Measurements from ENCODE around the gene ZNF362.
"Not testable (repeated sequence)": the region's sequence is repeated elsewhere in the genome, so short reads cannot be mapped to it uniquely, and the experiment has no call there.

Gene ZNF362

GRCh38 chr1:33288976-33289857 lies 32.9 kb downstream of the ZNF362 start:
- DNase-seq = no peak

- no peak for DNase-seq
These were observed 33.5 kb downstream of the ZNF362 start for GRCh38 chr1:33289858-33290154.

DNA sequence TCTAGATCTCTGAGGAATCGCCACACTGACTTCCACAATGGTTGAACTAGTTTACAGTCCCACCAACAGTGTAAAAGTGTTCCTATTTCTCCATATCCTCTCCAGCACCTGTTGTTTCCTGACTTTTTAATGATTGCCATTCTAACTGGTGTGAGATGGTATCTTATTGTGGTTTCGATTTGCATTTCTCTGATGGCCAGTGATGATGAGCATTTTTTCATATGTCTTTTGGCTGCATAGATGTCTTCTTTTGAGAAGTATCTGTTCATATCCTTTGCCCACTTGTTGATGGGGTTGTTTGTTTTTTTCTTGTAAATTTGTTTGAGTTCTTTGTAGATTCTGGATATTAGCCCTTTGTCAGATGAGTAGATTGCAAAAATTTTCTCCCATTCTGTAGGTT lies 34.3 kb downstream of the ZNF362 start:
- not testable (repeated sequence) for DNase-seq

DNA sequence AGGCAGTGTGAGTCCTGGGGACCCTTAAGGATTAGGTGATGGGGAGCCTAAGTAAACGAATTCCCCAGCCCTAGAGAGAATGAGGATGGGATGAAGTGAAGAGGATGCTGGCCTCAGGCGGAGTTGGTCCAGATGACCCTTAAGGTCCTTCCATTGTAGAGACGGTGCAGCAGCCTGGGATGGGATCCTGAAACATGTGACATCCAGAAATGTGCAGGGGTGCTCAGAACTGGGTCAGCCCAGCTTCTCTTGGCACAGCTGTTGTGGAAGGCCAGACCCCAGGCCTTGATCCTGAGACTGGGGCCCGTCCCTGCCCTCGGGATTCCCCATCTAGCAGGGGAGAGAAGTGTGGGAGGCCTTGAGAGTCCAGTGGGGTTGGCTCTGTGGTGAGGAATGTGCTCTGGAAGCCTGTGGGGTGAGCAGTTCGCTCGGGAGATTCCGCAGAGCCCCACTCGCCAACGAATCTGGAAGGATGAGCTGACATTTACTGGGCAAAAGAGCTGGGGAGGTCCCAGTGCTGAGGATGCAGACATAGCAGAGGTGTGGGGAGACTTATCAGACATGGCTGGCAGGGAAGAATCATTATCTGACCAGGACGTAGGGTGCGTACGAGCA lies 36.5 kb downstream of the ZNF362 start:
- DNase-seq = no peak

DNA sequence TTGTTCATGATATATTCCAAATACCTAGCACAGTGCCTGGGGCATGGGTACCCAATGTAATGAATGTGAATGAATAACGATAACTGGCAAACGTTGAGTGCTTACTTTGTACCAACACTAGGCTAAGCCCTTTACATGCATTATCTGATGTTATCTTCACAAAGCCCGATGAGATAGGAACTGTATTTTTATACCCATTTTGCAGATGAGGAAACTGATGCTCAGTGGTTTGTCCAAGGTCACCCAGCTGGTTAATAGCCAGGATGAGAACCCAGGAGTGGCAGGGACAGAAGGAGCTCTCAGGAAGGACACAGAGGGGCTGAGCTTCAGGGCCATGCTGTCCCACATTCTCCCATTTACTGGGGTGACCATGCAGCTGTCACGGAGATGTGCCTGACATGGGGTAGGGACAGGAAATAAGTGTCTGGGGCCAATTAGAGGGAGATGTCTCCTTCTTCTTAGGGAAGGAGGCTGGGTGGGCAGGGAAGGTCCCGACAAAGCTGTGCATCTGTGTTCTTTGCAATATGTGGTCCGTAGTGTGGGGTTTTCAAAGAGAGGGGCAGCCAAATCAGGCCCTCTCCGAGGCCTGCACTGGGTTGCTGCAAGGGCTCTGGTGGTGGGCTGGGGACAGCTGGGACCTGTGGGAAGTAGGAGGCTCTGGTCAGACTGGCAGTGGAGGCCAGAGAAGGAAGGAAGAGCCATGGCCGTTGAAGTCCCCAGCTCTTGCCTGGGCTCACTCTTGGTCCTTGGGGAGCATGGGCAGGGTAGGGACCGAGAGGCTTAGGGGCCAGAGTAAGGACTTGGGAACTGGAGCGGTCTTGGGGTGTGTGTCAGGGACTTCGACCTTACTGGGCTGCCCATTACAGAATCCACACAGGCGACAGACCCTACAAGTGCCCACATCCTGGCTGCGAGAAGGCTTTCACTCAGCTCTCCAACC lies 38.0 kb downstream of the ZNF362 start:
- DNase-seq = no peak

- DNase-seq = no peak
These were observed 38.7 kb downstream of the ZNF362 start for GRCh38 chr1:33295023-33295422.

GRCh38 chr1:33295450-33296081 lies 39.3 kb downstream of the ZNF362 start:
- peak; percentile 9 for DNase-seq

GRCh38 chr1:33296082-33296458 lies 39.8 kb downstream of the ZNF362 start:
- no peak for DNase-seq

DNA sequence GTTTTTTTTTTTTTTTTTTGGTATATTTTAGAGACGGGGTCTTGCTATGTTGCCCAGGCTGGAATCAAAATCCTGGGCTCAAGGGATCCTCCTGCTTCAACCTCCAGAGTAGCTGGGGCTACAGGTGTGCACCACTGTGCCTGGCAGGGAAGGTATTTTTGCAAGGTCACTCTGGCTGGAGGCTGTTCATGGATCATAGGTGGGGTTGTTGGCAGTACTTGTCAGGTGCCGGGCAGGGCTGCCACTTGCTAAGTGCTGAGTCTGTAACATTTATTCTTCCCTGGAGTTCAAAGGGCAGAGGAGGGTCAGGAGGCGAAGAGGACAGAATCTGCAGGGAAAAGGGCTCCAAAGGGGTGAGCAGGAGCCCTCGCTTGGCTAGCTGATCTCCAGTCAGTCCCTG lies 40.5 kb downstream of the ZNF362 start:
- no peak for DNase-seq

DNA sequence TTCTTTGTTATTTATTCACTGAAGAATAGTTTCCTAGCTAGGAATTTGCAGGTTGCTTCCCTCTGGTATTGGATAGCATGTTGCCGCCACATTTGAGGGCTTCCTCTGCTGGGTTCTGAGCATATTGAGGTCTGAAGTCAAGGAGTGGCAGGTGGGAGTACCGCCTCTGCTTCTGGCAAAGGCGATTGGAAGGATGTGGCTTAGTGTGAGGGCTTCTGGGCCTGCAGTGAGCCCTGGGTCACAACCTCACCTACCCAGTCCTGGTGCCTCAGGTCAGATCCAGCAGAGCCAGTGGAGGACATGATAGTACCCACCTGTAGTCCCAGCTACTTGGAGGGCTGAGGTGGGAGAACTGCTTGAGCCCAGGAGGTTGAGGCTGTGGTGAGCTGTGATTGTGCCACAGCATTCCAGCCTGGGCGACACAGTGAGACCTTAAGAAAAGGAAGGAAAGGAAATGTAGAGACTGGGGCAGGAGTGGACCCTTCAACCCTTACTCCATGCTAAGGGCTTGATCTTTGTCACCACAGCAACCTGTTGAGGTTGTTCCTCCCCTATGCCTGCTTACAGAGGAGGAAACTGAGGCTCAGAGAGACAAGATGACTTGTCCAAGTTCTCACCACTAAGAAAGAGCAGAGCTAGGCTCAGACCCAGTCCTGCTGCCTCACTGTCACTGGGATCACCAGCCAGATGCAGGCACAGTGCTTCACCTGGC lies 41.8 kb downstream of the ZNF362 start:
- no peak for DNase-seq

- no peak for DNase-seq
These were observed 42.5 kb downstream of the ZNF362 start for GRCh38 chr1:33298623-33299277.

GRCh38 chr1:33299461-33300155 lies 43.3 kb downstream of the ZNF362 start:
- DNase-seq = no peak

- no peak for DNase-seq
These were observed 44.4 kb downstream of the ZNF362 start for GRCh38 chr1:33300673-33301072.

DNA sequence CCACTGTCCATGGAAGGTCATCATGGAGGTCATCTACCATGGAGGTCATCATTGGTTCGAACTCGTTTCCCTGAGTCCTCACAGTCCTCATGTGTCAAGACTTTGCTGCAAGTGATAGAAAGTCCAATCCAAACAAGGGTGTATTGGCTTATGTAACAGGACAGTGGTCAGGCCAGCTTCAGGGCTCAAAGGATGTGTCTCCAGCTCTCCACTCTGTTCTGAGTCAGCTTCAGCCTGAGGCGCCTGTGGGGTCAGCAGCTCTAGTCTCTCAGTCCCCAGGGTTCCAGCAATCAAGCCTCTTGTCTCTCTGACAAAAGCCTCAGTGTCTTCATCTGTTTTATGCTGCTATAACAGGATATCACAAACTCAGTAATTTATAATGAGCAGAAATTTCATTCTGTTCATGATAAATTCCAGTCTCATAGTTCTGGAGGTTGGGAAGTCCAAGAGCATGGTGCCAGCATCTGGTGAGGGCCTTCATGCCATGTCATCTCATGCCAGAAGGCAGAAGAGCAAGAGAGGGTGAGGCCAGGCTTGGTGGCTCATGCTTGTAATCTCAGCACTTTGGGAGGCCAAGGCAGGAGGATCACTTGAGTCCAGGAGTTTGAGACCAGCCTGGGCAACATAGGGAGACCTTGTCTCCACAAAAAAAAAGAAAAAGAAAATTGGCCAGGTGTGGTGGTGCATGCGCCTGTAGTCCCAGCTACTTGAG lies 45.1 kb downstream of the ZNF362 start:
- DNase-seq = no peak

- DNase-seq = no peak
These were observed 46.0 kb downstream of the ZNF362 start for GRCh38 chr1:33302325-33302724.

DNA sequence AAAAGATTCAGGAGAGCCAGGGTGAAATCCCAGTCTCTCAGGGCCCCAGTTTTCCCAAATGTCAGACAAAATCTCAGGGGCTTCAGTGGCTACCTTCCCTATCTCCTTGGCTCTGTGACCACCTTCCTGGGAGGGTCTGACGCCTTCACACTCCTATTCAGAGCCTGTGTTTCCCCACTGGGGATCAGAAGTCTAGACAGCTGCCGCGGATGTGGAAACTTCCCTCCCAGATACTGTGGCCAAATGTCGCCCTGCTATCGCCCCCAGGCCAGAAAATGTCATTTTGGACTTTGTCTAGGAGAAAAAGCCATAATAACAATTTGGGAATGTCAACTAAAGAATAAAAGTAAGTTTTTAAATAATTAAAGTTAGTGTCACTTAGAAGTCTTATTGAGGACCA lies 48.7 kb downstream of the ZNF362 start:
- no peak for DNase-seq

- DNase-seq = no peak
These were observed 49.7 kb downstream of the ZNF362 start for GRCh38 chr1:33305816-33306652.

DNA sequence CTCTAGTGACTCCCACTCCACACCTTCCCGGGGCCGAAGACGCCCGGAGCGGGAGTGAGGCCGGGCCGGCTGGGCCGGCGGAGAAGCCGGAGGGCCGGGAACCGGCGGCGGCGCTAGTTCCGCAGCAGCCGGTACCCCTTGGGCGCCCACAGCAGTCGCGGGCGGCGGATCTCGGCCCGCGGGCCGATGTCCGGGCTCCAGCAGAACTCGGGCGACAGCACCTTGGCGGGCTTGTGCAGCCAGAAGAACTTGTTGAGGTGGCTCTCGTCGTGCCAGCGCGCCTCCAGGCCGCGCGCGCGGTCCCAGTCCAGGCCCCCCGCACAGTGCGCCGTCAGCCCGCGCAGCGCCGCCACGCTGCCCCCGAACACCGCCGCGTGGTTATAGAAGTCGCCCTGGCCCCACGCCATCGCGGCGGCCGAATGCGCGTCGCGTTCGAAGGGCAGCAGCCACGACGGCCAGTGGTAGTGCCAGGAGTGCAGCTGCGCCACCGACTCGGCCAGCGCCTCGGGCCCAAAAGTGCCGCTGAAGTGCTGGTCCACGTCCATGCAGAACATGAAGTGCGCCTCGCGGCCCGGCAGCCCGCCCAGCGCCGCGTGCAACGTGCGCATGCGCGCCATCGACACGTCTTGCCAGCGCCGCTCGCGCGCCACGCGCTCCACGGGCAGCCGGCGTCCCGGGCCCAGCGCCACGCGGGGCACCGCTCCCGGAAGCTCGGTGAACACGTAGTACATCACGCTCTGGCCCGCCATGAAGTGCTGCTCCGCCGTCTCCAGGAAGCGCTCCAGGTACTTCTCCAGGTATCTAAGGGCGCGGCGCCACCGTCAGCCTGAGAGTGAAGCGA lies 50.6 kb downstream of the ZNF362 start:
- DNase-seq = no peak

- DNase-seq = no peak
These were observed 51.2 kb downstream of the ZNF362 start for GRCh38 chr1:33307494-33307864.
